HG02884 (cell line): ENCODE measurements around the gene IL9.
"Not testable (repeated sequence)": the region's sequence is repeated elsewhere in the genome, so short reads cannot be mapped to it uniquely, and the experiment has no call there.

Source experiments
- ATAC-seq: cut with Tn5 transposase; IDR thresholded peaks from one replicate; pipeline ENCODE4 v1.9.1; 2021; ENCODE audit warnings: mild to moderate bottlenecking, moderate library complexity; ENCODE audit not compliant: unreplicated experiment

Gene IL9

GRCh38 chr5:135869935-135870334 is 25.7 kb downstream of the IL9 start:
- ATAC-seq, result no peak

DNA sequence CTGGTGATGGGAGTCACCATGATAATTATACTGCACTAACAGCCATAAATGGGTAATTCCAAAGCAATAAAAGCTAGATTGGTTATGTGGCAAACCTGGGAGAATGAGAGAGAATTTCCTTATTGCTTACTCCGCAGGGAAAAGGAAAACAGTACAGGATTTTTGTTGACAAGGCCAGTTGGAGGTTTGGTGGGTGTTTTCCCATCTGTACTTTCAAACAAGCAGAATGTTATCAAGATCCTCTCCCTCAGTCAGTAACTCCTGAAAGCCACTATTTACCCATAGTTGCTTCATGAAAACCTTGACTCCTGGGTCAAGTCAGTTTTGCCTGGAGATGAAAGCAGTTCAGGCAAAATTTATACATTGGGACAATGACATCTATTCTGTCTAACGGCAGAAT is 26.4 kb downstream of the IL9 start:
- no peak for ATAC-seq

DNA sequence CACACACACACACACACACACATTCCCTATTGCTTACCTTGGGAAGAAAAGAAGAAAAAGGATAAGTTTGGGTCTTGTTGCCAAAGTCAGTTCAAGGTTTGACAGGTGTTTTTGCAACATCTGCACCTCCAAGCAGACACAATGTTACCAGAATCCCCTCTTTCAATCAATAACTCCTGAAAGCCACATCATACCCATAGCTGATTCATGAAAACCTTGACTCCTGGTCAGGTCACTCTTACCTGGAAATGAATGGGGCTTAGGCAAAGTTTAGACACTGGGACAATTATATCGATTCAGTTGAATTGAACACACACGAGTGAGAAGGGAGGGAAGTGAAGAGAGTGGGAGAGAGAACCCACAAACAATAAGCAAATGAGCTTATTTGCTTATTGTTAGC is 27.0 kb downstream of the IL9 start:
- ATAC-seq, result no peak

GRCh38 chr5:135867599-135867998 is 28.0 kb downstream of the IL9 start:
- ATAC-seq, result no peak

DNA sequence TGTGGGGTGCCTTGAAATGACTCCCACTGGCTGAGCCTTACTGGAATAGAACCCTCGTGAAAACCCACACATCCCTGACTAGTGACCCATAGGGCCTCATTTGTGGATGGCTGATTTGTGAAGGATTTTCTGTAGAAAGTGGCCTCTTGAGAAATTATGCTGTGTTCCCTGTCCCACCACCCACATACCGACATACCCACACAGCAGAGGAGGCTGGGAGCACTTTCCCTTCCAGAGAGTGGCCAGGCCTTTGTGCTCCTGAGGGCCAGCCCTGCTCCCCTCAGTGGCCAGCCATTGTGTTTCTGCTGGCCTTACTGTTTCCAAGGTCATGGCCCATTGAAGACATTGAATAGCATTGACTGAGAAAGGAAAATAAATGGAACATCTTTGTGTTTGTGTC is 29.6 kb downstream of the IL9 start:
- no peak for ATAC-seq

DNA sequence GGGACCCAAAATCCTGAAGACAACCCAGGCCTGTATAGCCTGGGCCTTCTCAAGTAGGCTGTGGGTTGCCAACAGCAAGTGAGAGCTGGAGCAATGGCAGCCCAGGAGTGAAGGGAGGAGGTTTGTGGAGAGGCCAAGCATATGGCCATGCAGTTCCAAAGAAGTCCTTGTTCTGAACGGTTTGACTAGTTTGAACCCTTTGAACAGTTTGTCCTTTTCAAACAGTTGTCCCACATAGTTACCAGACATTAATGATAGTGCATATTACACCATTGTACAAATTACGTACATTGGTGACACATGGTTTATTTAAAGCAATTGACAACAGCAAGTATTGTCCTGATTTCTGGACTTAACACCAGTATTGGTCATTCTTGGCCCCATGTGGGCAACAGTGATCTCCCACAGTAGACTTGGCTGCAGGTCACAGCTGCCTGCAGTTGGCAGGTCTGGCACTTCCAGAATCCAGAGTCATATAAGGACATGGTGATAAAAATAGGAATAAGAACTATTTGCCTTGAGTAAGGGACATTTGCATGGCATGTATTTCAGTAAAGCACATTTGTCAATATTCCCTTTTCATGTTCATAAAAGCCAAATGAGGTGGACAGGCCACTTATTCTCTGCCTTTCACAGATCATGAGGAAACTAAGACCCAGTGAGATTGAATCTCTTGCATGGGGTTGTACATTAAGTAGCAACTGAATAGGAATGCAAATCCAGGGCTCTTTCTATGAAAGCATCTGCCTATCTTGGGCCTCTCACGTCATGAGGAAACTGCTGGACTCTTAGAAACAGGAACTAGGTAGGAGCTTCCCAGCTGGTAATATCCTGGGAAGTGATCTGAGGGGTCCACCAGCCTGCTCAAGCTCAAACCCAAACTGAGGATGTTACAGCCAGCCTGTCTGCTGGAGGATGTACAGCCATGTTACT is 30.9 kb downstream of the IL9 start:
- ATAC-seq, result no peak

GRCh38 chr5:135862744-135863143 is 32.9 kb downstream of the IL9 start:
- no peak for ATAC-seq

DNA sequence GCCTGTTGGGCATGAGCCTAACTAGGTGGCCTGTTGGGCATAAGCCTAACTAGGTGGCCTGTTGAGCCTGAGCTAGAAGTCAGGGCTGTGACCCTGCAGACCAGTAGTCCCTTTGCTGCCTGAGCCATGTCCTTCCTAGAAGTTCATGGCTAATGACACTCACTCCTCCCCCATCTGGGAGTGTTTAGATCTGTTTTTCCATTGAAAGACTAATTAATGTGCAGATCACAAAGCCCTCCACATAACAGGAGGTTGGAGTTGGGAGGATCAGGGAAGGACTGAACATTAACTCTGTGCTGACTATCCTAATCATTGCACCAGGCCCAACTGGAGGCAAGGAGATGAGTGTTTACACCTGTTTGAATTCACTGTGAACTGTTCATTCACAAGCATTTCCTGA is 33.6 kb downstream of the IL9 start:
- ATAC-seq, result no peak

DNA sequence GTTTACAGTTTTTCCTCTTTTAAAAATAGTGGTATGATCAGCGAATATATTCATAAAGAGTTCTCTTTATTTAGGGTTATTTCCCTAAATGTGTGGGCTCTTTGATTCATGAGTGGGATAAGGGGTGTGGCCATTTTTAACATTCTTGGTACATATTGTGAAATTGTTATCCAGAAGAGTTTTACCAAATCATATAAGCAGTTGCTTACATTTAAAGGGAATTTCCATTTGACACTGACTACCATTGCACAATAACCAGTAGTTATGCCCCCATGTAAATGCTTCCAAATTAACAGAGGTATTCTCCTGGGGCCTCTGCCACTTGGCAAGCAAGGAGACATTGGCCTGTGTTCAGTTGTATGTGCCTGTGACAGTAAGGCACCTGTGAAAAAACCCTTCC is 34.0 kb downstream of the IL9 start:
- no peak for ATAC-seq

GRCh38 chr5:135859641-135860040 is 36.0 kb downstream of the IL9 start:
- ATAC-seq, result no peak

- ATAC-seq, result not testable (repeated sequence)
These were observed 36.5 kb downstream of the IL9 start for GRCh38 chr5:135859186-135859585.

DNA sequence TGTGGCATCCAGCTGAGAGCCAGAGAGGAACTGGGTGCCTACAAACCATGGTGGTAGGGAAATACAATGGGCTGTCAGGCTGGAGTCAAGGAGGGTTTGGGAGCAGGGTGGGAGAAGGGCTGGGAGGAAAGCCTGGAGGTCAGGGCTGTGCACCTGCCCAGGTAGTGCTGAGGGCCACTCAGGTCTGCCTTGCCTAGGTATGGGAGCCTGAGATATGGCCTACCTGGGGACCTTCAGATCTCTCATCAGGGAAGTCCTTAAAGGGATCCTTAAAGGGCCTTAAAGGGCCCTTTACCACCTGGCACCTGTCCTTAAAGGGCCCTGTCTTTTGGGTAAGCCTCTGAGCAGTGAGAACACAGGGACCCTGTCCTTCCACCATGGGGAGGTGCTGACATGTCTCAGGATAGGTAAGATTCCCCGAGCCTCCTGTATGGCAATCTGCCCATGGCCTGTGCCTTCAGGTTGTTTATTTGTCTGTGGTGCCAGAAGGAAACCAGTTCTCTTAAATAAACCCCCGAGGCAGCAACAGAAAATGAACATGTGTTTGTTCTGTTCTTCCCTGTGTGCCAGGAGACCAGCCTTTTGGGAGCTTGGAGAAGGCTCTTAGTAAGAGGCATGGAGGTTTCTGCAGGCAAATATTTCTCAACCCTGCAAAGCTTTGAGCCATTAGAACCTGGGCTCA is 37.9 kb downstream of the IL9 start:
- no peak for ATAC-seq

GRCh38 chr5:135851915-135852845 is 43.5 kb downstream of the IL9 start:
- ATAC-seq, result no peak

DNA sequence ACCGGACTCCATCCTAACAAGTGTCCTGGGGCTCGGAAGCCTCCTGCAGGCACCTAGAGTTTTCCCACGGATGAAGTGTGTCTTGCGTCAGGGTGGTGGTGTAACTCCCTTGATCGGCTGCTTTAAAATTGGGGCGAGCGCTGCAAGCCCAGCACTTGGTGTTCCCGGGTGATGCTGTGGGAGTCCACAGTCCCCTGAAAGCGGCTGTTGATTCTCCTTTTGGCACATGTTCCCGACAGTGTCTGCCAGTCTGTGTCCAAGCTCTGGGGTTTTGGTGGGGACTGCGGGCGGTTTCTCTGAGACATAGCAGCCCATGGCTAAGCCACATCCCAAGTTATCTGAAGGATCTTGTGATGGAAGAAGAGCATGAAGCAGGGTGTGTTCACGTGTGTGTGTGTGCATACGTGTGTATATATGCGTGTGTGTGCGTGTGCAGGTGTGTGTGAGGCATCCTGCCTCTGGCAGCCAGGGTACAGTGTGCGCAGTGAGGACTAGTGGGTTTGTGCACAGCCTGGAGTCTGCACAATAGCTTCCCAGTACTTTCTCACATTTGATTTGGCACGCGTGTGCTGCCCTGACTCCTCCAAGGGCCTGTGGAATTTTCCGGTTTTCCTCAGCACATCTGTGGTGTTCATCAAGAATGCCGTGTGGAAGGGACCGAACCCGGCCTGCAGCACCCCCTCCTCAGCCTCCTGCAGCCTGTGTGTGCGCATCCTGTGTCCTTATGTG is 44.3 kb downstream of the IL9 start:
- ATAC-seq, result no peak

DNA sequence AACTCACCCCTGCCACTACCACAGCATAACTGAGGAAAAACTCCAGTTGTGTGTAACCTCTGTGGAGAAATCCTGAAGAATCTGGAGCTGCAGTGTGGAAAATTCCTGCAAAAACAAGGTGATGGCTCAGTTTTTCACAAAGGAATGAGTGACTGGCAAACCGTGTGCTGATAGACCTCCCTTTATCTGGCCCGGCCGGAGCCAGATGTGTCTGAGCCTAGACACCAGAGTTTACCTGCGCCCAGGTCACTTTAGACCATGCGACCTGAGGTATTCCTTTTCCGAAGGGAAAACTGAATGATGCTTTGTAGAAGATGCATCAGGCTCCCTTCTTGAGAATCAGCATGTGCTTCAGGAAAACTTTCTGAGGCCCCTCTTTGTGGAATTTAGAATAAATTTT is 45.0 kb downstream of the IL9 start:
- no peak for ATAC-seq

GRCh38 chr5:135850231-135850630 is 45.4 kb downstream of the IL9 start:
- no peak for ATAC-seq

DNA sequence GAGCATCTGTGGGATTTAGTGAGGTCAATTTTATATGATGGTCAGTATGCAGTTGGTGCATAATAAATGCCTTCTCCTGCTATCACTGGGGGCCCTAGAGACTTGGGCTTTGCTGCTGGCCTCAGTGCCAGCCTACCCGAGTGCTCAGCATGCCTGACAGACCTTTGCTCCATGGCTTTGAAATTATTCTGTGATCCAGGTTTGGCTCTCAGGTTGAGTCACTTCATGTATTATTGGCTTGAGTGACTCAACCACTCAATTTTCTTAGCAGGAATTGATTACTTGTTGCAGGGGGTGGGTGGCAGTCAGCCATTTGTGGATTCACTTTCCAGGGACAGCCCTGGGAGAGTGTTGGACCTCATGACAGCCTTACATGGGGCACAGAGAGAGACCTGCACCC is 47.7 kb downstream of the IL9 start:
- no peak for ATAC-seq

DNA sequence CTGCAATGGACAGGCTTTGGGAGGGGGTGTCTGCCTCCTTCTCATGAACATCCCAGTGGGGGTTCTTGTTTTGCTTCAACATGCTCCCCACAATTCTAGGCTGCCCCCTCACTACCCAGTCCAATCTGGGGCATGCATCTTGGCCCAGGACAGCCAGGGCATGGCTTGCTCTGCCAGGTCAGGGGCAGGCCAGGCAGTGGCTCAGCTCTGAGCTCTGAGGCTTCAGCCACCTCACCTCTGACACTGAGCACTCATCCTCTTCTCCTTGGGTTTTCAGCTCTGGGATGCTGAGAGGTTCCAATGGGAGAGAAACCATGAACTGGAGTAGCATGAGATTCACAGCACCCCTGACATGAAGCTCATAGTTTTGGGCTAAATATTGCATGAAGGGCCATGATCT is 49.3 kb downstream of the IL9 start:
- no peak for ATAC-seq

GRCh38 chr5:135843571-135844337 is 51.9 kb downstream of the IL9 start:
- no peak for ATAC-seq

DNA sequence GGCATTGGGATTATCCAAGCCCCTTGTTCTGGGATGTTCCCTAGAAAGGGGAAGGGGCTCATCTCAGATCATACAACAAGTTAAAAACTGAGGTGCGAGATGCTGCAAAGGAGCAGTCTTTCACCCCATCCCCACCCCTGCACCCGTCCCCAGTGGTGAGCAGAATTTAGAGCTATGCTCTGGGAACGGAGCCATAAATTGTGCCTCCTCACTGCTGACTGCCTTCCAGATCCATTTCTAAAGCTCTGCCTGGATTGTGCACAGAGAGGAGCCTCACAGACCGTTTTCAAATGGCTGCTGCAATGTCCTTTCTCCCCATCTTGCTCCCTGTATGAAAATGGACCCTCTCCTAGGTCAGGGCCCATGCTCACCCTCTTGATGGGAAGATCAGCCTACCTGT is 52.9 kb downstream of the IL9 start:
- ATAC-seq, result no peak
